Inflammatory macrophage treated with lipopolysaccharide for 1 hour (primary cell): ENCODE results near the gene USF2.

ENCODE experiments used
- DNase-seq, 2 donors: peaks; one replicate each; pipeline ENCODE4 v3.0.0-alpha.2; 2020 to 2022

The USF2 gene

GRCh38 chr19:35328851-35329285 lies 60.1 kb downstream of the USF2 start, which contains the start of gene CD22:
Gene CD22 (plus strand): TSS chr19:35329187. CDS start chr19:35332041, 2,854 bp downstream.
- peak in 1 of 2 donors; percentile 29 for DNase-seq

- DNase-seq, result no peak
Observed at GRCh38 chr19:35329323-35329722, 60.6 kb downstream of the USF2 start.
